Ecto neural progenitor cell (in vitro differentiated cells): ENCODE results near the gene FLACC1.
"Not testable (repeated sequence)": the region's sequence is repeated elsewhere in the genome, so short reads cannot be mapped to it uniquely, and the experiment has no call there.

ENCODE experiments used
- DNase-seq: peaks from one replicate; pipeline ENCODE4 v3.0.0-alpha.2; 2018; ENCODE audit warnings: low spot score

The FLACC1 gene

DNA sequence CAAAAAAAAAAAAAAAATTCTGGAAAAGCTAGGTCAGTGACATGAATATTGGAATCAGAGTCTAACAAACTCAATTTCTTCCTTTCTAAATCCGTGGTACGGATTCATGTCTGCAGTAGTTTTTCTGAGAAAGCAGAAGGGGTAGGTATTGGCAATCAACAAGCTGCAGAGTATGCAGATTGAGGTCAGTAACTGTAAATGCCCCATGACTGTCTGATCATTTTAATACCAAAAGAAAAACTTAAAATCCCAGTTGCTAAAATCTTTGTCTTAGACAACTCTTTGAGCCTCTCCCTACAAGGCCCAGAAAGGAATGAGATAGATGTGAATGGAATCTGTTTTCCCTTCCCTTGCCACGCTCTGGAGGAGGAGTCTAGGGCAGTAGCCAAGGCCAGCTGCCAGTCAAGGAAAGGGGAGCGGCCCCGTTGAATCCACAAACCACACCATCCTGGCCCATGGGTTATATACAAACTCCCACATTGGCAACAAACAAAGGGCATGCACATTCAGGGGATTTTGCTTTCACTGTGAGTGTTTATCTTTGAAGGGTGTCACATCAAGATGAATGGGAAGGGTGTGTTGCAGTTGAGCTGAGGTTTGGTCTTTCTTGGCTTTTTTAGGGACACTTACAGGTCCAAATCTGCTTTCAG, 102.9 kb downstream of the FLACC1 start:
- DNase-seq = no peak

- DNase-seq = no peak
Observed at GRCh38 chr2:201250741-201251140, 106.4 kb downstream of the FLACC1 start.

DNA sequence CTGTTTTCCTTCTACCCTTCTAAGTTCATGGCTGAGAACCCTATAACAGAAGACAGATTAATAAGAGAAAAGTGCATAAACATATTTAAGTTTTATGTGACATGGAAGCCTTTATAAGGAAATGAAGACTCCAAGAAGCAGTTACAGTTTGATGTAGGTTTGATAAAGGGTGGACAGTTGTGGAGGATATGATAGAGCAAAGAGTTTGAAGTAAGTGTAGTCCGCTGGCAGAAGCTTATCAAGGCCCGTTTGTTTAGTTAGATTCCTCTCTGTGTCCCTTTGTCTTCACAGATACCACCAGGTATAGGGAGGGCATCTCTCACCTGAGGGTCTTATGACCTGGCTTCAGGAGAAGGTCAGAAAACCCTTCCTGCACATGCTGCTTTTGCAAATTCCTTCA, 107.3 kb downstream of the FLACC1 start:
- no peak for DNase-seq

DNA sequence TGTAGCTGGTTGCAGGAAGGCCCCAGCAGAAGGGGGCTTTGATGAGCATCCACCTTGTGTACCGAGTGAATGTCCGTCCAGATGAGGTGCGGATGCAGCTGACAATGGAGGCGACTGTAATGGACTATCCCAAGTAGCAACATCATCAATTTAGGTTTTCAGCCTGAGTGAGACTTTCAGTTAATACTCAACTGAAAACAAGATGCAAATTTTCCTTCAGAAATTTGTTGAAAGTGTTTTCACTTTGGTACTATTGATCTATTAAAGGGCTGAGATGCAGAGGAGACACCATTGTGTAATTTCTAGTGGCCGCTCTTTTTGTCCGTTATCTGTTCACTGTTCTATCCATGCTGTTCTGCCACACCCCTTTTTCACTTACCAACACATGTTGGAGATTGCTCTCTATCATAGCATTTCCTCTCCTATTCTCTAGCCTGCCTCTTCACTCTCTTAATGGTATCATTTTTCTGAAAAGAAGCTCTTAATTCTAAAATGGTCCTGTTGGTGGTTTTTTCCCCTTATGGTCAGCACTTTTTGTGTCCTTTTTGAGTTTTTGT, 108.8 kb downstream of the FLACC1 start:
- no peak for DNase-seq

DNA sequence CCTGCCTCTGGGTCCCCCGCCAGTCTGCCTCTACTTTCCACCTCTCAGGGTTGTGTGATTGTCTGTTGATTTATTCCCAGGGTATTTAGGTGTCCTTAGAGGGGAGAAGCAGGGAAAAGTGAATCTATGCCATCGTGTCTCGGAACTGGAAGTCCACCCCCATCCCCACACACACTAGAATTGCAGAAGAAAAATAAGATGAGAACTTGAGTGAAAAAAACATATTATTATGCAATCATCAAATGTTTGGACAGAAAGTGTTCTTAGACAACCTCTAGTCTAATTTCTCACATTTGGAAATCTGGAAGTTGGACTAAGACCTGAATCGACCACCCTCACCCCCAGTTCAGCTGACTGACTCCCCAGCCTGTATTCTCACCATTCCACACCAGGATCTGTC, 110.9 kb downstream of the FLACC1 start:
- DNase-seq = no peak

DNA sequence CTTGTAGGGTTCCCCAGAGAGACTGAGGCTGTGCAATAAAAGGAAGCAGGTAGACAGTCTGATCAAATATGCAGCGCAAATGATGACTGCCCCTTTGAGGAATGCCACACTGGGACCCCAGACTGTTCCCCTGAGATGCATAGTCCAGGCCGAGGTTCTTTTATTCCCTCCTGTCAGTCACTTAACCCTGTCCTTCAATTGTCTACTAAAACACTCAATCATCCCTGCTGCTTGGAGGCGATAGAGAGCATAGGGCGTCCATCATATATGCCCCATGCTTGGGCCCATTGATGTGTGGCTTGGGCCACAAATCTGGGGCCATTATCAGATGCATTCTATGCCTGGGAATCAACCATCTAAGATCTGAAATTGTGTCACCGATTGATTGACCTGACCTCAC, 112.3 kb downstream of the FLACC1 start:
- no peak for DNase-seq

DNA sequence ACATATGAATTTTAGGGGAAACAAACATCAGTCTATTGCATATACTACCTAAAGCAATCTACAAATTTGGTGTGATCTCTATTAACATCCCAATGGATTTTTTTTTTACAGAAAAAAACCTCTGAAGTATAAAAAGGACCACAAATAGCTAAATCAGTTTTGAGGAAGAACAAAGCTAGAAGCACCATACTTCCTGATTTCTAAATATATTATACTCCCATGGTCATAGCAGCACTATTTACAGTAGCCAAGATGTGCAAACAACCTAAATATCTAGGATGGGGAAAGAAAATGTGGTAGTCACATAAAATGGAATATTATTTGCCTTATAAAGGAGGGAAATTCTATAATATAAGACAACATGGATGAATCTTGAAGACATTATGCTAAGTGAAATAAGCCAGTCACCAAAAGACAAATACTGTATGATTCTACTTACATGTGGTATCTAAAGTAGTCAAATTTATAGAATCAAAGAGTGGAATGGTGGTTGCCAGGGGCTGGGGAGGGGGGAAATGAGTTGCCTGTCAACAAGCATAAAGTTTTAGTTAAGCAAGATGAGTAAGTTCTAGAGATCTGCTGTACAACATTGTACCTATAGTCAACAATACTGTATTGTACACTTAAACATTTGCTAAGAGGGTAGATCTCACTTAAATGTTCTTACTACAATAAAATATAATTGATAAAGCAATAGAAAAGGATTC, 114.4 kb downstream of the FLACC1 start:
- no peak for DNase-seq

DNA sequence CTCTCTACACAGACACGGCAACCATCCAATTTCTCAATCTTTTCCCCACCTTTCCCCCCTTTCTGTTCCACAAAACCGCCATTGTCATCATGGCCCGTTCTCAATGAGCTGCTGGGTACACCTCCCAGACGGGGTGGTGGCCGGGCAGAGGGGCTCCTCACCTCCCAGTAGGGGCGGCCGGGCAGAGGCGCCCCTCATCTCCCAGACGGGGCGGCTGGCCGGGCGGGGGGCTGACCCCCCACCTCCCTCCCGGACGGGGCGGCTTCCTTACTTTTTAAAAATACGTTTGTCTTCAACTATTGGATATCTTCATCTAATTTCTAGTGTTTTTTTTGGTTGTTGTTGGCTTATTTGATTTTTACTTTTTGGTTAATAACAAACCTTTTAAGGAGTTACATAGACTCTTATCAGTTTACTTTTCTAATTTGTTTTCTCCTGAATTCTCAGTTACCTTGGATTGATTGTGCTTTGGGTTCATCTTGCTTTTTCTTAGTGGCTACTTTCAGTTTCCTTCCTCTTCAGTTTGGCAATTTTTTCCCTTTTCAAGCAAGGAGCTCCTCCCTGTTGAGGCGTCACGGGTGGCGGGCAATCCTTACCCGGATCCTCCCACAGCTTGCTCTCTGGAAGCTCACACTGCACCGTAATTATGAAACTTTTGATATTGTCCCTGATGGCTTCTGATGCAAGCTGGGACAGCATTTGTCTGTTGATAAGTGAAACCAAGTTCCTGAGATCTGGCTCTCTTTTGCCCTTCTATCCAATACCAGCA, 117.8 kb downstream of the FLACC1 start:
- not testable (repeated sequence) for DNase-seq
